Measurements from ENCODE around the gene THAP9. TPM values are rescaled to one million over a fixed set of nuclear protein-coding genes. Genes with fewer than 3 reads are reported as not detected.

Gene THAP9
- total and polyA plus RNA-seq, 7 donors = 3.4 to 10.2 (median 7.6) TPM

DNA sequence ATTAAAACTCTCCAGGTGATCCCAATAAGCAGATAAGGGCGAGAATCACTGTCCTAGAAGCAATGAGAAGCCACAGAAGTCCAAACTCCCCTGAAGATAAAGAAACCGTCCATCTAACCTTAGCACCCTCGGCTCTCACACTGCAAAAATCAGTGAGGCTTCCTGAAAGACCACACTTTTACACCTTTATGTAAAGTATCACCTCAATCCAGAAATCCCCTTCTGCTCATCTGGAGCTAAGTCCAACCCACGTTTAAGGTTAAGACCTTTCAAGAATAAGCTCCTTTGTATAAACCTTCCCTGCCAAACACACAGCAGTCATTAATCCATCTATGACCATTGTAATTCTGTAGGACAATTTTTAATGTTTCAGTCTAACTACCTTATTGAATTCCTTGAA, 68.4 kb downstream of the THAP9 start:
- H3K27me3 ChIP-seq (ENCODE audit: insufficient read depth in 3 of 3, low read length in 2 of 3) = no peaks in the 10 kb centered on the region
- DNase-seq (no peak), ATAC-seq (no peak)
- intact Hi-C loops (cut with DNase I) = no loop called here
- H3K36me3 ChIP-seq (ENCODE audit: insufficient read depth in 1 of 2, low read depth in 1 of 2) = peaks cover 0 to 48% of the 10 kb centered on the region in 2 donors
- 92 to 96% (median 95%) methylated on average over 4 of the region's 4 CpGs for WGBS, 3 donors
- no peak for TF ChIP-seq CTCF (IDR thresholded peaks at IDR 0.05)
- H3K27ac ChIP-seq = no peak overlapping the region
- no peaks in the 10 kb centered on the region for H3K9me3 ChIP-seq
- H3K4me1 ChIP-seq = no peaks in the 10 kb centered on the region
- H3K4me3 ChIP-seq = no peak overlapping the region

DNA sequence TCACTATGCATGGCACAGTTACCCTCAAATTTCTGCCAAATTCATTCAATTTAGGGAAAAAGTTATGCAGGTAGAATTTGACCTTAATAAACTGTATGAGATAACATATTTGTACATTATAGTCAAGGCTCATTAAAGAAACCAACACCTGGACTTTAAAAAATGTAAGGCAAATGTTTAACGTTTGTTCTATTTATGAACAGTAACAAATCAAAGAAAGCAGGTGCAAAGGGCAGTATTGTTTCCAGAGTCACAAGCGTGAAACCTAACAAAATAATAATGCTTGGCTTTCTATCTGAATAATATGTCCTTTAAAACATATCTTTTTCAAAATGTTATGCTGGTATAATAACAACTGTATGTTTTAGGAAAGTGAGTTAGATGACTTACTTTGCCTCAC, 68.9 kb downstream of the THAP9 start:
- no peak for DNase-seq
- Histone ChIP-seq H3K36me3 (ENCODE audit: insufficient read depth in 1 of 2, low read depth in 1 of 2) (peaks cover 0 to 44% of the 10 kb centered on the region in 2 donors), H3K4me3 (no peak overlapping the region), H3K27me3 (ENCODE audit: insufficient read depth in 3 of 3, low read length in 2 of 3) (no peaks in the 10 kb centered on the region), H3K9me3 (no peaks in the 10 kb centered on the region), H3K4me1 (no peaks in the 10 kb centered on the region), H3K27ac (no peak overlapping the region)
- no peak for TF ChIP-seq CTCF (IDR thresholded peaks at IDR 0.05)
- WGBS, 3 donors = 68 to 81% (median 73%) methylated on average over 2 of the region's 2 CpGs
- intact Hi-C loops (cut with DNase I) = no loop called here
- no peak for ATAC-seq

Other genes with a start within 250 kb of the THAP9 start
- 1 to 10 TPM in 1 of 4 donors, under 1 TPM in 3; 0.61 to 1.6 (median 0.68) TPM for gene SCD5, start 101.9 kb upstream of the THAP9 start, total RNA-seq
- 1 to 10 TPM in 2 of 3 donors, under 1 TPM in 1; 0.73 to 1.5 (median 1.3) TPM for gene SCD5, start 101.9 kb upstream of the THAP9 start, polyA plus RNA-seq
- 100 to 1,000 TPM in 3 of 4 donors, 10 to 100 TPM in 1; 94.6 to 117 (median 106) TPM for gene SEC31A, start 9.6 kb upstream of the THAP9 start, total RNA-seq
- 100 to 1,000 TPM in 1 of 3 donors, 10 to 100 TPM in 2; 77.7 to 120 (median 98.0) TPM for gene SEC31A, start 9.6 kb upstream of the THAP9 start, polyA plus RNA-seq
- 10 to 100 TPM in 2 of 4 donors, 1 to 10 TPM in 2; 6.3 to 13.6 (median 9.6) TPM for gene LIN54, start 110.1 kb downstream of the THAP9 start, total RNA-seq
- gene LIN54, start 110.1 kb downstream of the THAP9 start, polyA plus RNA-seq = 10 to 100 TPM in 1 of 3 donors, 1 to 10 TPM in 2; 4.9 to 14.7 (median 5.0) TPM
- 10 to 100 TPM; 51.2 to 71.7 (median 65.8) TPM for gene COPS4, start 134.4 kb downstream of the THAP9 start, total RNA-seq
- 10 to 100 TPM; 32.5 to 89.8 (median 42.6) TPM for gene COPS4, start 134.4 kb downstream of the THAP9 start, polyA plus RNA-seq
- gene PLAC8, start 214.0 kb downstream of the THAP9 start, total RNA-seq = 1 to 10 TPM in 2 of 4 donors, under 1 TPM in 2; 0.88 to 1.6 (median 0.98) TPM
- gene PLAC8, start 214.0 kb downstream of the THAP9 start, polyA plus RNA-seq = under 1 TPM; 0.13 to 0.86 (median 0.33) TPM

Measured in psoas muscle (tissue), 8 donors.